NCI-H524 treated with DMSO at 0.1 percent for 48 hours (cell line): Measurements from ENCODE around the gene PDGFRB.

Experiments used
- DNase-seq: peaks from one replicate; lab custom pipeline; 2025; lab: John Stamatoyannopoulos, UW

Gene PDGFRB

DNA sequence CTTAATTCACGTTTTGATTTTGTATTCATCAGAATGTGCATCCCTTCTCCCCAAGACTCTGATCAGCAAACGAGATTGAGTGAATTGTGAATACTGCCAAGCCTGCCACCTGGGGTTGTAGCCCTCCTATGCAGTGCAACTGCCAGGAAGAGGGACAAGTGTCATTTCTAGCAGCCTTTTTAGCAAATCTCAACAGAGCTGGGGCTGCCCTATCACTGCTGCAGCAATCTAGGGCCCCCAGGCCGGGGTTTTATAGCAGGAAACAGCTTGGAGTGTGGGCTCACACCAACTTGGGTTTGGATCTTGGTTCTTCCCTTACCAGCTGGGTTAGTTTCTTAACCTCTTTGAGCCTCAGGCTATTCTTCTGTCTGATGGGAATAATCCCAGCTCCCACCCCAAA, 73.3 kb downstream of the PDGFRB start:
- DNase-seq, result no peak

DNA sequence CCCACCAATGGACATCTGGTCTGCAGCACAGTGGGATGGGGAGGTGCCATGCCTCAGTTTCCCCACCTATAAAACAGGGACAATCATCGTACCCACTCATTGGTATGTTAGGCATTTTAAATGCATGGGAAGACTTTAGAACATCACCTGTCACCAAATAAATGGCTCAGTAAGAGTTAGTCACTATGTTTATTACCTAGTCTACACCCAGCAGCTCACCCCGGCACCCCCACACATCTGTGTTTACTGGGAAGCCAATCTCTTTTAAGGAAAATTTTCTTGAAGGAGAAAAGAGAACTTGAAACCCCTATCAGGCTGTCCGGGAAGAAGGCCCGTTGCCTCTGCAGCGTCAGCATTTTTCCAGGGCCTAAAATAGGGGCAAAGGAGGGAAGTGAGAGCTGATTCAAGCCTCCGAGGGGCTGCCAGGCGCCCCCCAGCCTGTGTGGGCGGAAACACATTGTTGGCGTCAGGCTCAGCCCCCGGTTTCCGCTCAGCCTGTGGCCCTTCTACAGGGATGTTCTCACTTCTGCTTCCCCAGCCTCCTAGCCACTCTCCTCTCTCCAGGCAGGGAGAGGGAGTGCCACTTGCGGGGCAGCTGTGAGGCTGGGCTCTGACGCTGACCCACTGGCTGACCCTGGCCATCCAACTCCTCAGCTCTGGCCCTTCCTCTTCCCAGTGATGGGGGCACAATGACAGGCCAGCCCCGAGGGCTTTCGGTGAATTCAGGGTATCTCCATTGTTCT, 73.9 kb downstream of the PDGFRB start:
- no peak for DNase-seq

DNA sequence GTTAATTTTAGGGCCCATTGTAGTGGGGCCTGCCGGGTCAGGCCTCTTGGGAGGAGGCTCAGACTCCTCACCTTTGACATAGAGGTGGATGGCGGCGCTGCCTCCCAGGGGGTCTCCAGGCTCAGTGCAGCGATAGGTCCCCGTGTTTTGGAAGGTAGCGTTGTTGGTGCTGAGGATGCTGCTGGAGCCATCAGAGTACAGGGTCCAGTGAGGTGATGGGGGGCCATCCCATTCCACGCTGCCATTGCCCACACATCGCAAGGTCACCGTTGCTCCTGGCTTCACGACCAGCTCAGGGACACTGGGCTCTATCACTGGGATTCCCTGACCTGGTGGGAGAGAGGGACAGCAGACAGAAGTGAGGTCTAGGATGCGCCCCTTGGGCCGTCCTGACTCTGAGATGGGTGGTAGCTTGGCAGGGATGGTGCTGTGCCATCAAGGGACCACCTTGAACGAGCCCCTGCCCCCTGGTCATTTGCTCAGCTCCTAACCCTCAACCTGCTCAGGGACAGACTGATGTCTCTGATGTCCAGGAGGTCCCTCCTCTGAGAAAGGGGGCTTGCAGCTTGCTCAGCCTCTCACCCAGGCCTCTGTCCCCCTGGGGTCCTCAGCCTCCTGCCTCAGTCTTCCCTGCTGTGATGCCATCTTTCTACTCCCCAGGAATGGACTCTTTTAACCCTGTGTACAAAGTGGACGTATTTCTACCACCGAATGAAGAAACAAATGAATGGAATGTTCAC, 74.8 kb downstream of the PDGFRB start:
- no peak for DNase-seq

DNA sequence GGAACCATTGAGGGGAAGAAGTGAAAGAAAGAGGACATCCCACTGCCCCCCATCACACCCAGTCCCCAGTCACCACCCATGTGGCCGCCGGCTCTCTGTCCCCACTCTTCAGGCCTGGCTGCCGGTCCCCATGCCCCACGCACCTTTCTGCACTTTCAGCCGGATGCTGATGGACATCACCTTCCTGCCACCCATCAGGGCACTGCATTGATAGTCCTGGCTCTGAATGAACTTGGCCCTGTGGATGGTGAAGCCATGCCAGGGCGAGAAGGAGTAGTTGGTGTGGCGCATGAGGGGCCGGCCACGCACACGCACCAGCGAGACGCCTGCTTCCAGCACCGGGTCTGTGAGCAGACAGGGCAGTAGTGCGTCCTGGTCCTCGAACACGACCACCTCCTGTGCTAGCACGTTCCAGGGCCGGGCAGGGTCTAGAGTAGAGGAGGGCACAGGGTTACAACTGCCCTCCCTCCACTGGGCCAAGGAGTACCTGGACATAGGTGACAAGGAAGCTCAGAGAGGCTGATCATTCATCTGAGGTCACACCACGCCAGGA, 75.7 kb downstream of the PDGFRB start:
- DNase-seq, result no peak

DNA sequence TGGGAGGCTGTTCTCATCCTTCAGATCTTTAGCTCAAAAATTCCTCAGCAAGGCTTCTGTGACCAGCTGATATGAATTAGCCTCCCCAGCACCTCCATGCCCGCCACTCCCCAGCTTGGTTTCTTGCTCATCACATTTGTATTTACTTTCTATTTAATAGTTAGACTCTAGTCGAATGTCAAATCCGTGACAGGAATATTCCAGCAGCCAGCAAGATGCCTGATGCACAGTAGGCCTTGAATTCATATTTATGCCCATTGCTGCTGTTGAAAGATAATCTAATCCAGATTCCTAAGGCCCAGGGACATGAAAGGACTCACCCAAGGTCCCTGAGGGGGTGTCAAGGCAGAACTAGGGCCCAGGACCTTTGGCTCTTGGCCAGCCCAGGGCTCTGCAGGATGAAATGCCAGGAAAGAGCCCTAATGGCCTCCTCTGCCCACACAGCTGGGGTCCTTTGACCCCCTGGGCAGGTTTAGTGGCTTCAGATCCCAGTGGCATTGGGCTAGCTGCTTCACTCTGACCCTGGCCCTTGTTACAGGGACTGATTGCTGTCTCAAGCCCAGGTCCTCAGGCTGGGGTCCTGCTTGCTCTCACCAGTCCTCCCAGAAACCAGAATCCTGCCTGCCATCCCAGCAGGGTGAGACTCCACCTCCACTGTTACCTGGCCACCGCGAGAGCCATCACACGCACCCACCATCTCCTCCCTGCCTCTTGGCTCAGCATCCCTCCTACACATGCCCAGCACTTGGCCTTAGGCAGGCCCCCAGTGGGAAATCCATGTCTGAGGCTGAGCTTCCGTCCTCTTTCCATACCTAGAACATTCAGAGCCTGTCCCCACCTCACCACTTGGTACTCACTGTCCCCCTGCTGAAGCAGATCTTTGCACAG, 76.6 kb downstream of the PDGFRB start:
- DNase-seq, result no peak

DNA sequence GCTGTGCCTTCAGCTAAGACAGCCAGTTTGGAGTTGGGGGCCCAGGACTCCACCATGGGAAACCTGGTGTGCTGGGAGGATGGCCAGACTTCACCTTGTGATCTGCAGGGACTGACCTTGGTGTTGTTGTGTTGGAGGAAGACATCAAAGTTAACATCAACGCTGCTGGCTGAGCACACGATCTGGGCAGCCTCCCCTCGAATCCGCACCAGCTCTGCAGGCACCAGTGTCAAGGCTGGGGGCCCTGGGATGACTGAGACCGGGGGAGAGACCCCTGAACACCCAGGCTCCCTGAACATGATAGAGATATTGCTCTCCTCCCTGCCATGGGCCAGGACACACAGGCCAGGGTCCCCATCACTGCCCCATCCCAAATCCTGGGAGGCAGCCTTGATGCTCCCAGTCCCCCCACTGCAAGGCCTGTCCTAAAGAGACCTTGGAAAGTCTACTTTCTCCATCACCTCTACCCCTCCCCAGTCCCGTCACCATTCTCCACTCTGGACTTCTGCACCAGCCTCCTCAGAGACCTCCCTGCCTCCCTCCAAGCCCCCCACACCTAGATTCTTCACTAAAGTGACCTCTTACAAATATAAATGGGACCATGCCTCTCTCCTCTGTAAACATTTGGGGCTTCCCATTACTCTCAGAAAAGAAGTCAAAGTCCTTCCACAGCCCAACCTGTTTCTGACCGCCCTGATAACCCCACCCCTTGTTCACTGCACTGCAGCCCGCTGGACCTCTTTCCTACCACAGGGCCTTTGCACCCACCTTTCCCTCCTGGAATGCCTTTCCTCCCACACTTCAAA, 77.4 kb downstream of the PDGFRB start:
- no peak for DNase-seq

DNA sequence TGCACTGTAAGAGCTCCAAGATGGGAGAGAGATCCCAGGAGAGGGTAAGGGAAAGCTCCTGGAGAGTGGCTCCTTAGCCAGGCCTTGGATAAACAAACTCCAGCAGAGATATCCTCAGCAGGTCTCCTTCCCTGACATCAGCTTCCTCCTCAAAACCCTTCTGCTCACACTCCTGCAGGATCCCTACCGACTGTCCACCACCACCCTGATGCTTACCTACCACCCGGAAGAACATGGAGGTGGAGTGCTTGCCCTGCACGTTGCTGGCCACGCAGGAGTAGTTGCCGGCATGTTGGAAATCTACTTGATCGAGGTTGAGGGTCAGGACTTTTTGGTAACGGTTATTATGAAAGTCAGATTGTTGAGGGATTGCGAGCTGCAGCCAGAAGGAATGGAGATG, 78.6 kb downstream of the PDGFRB start:
- no peak for DNase-seq

DNA sequence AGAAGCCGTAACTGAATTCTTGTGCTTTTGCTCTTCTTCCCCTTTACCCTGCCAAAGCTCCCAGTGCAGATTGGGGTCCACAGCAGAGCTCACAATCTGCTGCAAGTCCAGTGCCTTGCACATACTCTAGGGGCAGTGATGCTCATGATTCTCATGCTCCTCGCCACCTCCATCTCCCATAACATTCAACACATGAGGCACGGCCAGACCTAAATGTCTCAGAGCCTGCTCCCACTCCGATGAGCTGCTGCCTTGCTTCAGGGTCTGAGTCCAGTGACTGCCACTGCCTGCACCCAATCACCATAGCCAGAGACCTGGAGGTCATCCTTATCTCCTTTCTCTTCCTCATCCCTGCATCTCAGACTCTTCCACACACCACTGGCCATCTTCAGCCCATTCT, 79.8 kb downstream of the PDGFRB start:
- no peak for DNase-seq

DNA sequence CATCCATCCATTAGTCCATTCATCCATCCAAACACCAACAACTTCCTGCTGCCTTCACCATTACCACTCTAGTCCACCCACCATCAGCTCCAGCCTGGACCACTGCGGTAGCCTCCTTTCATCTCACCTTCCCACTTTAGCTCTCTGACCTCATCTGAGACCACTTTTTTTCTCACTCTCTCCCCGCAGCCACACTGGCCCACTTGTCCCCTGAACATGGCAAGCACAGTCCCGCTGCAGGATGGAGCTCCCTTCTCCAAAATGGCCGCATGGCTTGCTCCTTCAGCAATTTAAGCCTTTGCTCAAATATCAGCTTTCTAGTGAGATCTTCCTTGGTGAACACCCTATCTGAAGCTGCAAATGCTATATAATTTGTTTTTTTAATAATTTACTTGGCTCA, 80.4 kb downstream of the PDGFRB start:
- no peak for DNase-seq

DNA sequence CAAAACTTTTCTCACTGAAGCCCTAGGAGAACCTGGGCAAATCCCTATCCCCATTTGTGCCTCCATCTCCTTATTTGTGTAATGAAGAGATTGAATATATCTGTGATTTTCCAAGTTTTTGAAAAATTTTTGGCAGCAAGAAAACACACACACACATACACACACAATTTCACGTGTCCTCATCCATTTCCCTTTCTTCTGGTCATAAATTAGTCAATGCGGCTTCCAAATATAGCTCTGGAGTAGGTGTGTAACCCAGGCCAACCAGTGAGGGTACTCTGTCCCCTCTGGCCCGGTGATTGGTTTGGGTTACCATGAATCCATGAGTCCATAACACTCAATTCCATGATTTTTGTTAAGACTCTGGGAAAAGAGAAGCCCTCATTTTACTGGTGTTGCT, 82.0 kb downstream of the PDGFRB start:
- DNase-seq, result no peak

DNA sequence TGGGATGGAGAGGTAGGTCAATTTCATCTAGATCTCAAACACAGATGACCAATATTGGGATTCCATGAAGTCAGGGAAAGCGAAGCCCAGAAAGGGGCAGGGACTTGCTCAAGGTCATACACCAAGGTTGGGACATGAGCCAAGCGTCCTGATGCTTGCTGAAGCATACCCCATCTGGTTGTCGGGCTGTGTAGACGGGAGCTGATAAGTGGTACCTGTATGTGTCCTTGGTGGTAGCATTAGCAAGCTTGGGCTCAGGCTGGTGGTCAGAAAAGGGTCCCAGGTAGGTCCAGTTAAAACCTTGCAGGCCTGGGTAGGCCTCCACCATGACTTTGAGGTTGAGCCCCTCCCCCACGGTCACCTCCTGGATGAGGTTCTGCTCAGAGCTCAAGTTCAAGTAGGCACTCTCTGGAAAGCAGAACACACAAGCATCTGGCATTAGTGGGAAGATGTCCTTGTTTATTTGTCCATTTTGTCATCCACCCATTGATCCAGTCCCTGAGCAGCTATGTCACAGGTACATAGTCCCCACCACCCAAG, 82.5 kb downstream of the PDGFRB start:
- DNase-seq, result no peak

DNA sequence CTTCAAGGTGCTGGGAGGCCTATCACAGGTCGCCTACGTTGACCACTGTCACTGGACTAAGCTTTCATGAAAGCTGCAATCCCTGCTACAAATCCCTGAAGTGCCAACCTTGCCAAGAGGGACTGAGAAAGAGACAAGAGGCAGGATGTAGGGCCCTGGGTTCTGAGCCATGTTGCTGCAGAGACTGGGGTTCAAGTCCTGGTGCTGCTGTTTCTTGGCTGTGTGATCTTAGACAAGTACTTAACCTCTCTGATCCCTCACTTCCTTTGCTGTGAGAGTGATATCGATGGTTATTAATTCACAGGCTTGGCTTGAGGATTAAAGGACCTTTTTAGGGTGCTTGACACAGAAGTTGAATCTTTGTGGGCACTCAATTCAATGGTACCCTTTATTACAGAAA, 84.8 kb downstream of the PDGFRB start:
- DNase-seq, result no peak

DNA sequence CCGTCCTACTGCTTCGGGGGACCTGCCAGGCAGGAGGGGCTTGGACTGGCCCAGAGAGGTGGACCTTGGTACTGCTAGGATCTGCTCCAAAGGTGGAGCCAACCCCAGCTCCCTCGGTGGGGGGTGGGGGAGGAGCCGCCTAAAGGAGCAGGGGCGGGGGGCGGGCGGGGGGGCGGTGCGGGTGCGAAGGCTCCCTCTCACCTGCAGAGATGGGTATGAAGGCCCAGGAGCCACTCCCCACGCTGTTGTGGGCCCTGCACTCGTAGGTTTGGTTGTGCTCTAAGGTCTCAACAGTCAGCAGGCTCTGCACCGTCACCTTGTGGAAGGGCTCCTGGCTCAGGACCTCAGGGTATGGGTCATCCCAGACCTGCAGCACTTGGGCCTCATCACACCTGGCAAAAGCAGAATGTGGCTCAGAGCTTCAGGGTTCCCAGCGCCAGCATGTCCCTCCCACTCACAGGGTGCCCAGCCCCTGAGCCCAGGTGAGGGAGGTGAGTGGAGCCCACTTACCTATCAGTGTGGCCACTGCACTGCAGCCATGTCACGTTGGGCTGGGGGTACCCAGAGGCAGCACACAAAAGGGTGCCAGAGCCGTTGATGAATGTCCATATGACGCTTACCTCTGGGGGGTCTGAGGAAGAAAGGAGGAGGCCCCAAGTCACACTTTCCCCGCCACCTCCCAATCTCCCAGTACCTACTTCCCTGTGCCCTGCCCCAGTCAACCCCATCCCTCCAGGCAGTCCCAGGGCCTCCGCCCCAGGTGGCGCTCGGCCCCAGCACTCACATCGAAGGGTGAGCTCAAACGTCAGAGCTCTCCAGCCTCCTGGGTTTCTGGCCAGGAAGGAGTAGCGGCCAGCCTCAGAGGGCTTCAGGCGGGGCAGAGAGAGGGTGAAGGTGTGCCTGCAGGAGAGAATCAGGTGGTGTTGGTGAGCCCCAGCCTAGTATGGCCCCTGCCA, 85.7 kb downstream of the PDGFRB start:
- DNase-seq, result no peak

DNA sequence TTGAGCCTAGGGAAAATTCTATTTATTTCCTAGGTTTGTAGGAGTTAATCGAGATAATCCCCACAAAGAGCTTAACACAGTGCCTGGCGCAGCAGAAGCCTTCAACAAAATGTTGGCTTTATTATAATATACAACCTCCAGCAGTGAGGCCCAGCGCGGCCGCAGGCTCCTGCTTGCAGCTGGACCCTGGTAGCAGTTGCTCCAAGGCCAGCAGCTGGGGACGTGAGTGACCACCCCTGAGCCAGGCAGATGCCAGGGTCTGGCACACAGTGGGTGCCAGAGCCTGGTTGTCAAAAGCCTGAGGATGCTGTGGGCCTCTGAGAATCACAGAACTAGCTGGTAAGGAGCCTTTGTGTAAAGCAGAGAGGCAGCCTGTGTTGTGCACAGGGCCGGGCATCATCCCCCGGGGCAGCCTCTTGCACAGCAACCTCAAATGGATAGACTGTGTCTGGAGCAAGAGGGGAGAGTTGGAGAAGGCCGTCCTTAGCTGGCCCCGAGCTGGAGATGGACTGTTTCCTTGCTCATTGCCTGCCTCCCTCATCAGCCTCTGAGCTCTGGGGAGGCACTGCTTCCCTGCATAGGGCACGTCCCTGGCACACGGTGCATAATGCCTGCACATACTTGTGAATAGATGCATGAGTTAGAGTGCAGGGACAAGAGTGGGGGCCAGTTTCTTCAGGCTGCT, 86.5 kb downstream of the PDGFRB start:
- no peak for DNase-seq

DNA sequence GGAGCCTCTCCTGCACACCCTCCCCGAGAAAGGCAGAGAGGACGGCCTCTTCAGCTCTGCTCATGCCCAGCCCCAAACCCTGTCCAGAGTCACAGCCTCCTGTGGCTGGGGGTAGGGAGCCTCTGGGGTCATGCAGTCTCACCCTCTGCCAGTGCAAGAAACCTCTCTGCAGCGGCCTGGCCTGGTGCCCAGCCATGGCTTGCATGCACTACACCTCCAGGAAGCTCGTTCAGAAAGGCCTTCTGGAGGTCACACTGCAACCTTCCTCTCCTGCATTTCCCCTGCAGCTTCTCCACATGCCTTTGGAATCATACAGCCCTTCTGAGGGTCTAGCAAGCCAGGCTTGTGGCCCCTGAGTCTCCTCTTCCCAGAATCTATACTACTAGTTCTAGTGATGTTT, 87.2 kb downstream of the PDGFRB start:
- DNase-seq, result no peak

DNA sequence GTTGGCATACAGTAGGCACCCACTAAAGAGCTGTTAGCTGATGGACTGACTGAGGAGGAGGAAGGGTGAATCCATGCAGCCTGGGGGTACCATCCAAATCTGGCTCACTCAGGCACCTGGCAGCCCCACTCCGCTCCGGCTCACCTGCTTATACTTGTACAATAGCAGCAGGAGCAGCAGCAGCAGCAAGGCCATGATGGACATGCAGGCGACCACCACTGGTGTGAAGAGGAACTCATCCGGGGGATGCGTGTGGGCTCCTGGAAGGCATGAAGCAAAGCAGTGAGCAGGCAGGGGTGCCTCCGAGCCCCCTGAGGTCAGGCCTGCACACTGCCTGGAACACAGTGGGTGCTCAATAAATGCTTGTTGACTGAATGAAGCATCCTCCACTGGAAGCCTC, 87.6 kb downstream of the PDGFRB start:
- no peak for DNase-seq

DNA sequence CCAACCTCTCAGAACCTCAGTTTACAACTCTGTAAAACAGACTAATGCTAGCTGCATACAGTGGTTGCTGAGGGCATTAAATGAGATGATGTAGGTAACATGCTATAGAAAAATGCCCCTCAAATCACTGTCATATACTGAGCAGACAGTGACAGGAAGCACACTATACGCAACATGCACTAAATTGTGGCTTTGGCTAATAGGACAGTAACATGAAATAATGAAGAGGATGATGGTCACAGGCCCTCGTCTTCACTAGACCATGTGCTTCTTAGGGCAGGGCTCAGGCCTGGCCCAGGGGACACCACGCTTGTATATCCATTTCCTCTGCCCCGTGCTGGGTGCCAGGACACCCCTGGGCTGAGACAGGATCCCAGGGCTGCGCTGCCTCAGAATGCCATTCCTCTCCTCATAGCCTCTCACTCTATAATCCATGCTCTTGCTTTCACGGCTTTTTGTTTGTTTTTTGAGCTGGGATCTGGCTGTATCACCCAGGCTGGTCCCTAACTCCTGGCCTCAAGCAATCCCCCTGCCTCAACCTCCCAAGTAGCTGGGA, 88.2 kb downstream of the PDGFRB start:
- no peak for DNase-seq

DNA sequence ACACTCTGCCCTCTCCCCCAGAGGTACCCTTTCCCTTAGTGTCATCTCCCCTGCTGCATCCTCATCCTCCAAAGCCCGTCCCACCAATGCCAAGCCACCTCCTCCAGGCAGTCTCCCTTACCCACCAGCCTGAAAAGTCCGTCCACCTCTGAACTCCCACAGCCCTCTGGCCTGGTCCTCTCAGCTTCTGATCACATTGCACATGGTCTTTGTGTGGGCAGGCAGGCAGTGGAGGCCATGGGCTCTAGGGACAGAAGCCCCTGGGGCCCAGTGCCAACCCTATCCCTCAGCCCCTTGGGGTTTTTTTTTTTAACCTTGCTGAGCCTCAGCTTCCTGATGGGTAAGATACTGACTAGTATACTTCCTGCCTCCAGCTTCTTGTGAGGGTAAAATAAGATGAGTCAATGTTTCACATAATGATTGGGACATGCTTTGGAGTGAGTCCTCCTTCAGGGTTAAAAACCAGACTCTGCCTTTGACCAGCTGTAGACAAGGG, 88.7 kb downstream of the PDGFRB start:
- no peak for DNase-seq

DNA sequence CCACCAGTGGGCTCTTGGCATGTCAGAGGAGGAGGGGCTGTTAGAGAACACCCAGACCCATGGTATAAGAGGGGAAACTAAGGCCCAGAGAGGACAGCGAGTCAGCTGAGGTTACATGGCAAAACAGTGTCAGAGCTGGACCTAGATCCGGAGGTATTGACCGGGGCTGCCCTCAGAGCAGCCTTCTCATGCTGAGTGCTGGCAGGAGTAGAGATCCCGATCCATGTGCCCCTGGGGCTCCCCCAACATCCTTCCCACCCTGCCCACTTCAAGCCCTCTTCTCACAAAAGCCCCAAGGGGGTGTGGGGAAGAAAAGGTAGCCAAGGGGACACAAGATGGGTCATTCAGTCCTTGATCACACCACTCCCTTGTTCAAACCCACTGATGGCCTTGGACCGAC, 89.2 kb downstream of the PDGFRB start:
- DNase-seq, result no peak
